ENCODE data around the gene AFP.

The AFP gene

DNA sequence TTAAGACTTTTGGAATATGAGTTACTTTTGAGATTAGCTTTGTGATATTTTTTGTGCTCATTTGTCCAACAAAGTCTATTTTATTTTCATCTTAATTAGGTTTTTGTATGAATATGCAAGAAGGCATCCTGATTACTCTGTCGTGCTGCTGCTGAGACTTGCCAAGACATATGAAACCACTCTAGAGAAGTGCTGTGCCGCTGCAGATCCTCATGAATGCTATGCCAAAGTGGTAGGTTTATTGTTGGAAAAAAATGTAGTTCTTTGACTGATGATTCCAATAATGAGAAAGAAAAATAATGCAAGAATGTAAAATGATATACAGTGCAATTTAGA lies 21.1 kb upstream of the AFP start:
- DNase-seq (ENCODE audit: low read depth in 2 of 2) = no peak

DNA sequence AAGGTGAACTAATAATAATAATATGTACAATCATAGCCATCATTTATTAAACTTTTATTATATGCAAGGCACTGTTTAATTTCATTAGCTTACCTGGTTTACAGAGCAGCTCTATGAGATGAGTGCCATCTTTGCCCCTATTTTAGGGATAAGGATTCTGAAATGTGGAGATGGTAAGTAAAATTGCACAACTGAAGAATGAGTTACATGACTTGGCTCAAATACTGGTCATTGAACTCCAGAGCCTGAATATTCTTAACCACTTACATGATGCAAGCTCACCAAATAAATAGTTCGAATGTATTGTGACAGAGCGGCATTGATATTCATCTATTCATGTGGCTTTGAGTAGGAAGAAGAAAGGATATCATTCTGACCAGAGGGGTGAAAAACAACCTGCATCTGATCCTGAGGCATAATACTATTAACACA lies 20.2 kb upstream of the AFP start:
- DNase-seq (ENCODE audit: low read depth in 2 of 2) = no peak

DNA sequence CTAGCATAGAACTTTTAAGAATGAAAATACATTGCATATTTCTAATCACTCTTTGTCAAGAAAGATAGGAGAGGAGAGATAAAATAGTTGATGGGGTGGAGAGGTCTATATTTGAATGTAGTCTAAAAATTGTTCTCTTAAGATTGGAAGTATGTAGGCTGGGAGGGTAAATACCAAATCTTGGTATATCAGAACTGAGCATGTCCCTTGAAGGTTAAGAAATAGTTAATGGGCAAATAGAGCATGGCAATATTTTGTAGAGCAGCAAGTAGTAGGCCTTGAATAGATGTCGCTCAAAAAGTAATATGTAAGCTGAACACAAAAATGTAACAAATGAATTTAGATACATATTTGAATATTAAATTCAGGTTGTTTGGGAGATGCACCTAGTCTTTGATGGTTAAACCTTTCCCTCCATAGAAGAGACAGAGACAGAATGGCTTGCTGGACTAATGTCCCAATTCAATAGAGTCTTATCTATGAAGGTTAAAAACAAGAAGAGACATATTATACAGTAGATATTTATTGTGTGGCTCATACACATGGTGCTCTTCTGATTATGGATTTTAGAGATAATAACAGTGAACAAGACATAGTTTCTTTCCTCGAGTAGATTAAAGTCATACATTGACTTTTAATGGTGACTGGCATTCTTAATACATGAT lies 19.5 kb upstream of the AFP start:
- DNase-seq (ENCODE audit: low read depth in 2 of 2) = no peak

DNA sequence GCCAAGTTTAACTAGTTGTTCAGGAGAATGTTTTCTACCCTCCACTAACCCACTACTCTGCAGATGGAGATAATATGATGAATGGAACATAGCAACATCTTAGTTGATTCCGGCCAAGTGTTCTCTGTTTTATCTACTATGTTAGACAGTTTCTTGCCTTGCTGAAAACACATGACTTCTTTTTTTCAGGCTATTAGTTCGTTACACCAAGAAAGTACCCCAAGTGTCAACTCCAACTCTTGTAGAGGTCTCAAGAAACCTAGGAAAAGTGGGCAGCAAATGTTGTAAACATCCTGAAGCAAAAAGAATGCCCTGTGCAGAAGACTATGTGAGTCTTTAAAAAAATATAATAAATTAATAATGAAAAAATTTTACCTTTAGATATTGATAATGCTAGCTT lies 18.7 kb upstream of the AFP start:
- DNase-seq (ENCODE audit: low read depth in 2 of 2) = no peak

DNA sequence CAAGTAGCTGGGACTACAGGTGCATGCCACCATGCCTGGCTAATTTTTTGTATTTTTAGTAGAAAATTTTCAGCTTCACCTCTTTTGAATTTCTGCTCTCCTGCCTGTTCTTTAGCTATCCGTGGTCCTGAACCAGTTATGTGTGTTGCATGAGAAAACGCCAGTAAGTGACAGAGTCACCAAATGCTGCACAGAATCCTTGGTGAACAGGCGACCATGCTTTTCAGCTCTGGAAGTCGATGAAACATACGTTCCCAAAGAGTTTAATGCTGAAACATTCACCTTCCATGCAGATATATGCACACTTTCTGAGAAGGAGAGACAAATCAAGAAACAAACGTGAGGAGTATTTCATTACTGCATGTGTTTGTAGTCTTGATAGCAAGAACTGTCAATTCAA lies 18.0 kb upstream of the AFP start:
- no peak for DNase-seq (ENCODE audit: low read depth in 2 of 2)

DNA sequence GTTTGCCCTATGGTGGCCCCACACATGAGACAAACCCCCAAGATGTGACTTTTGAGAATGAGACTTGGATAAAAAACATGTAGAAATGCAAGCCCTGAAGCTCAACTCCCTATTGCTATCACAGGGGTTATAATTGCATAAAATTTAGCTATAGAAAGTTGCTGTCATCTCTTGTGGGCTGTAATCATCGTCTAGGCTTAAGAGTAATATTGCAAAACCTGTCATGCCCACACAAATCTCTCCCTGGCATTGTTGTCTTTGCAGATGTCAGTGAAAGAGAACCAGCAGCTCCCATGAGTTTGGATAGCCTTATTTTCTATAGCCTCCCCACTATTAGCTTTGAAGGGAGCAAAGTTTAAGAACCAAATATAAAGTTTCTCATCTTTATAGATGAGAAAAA lies 17.3 kb upstream of the AFP start:
- DNase-seq (ENCODE audit: low read depth in 2 of 2) = no peak

DNA sequence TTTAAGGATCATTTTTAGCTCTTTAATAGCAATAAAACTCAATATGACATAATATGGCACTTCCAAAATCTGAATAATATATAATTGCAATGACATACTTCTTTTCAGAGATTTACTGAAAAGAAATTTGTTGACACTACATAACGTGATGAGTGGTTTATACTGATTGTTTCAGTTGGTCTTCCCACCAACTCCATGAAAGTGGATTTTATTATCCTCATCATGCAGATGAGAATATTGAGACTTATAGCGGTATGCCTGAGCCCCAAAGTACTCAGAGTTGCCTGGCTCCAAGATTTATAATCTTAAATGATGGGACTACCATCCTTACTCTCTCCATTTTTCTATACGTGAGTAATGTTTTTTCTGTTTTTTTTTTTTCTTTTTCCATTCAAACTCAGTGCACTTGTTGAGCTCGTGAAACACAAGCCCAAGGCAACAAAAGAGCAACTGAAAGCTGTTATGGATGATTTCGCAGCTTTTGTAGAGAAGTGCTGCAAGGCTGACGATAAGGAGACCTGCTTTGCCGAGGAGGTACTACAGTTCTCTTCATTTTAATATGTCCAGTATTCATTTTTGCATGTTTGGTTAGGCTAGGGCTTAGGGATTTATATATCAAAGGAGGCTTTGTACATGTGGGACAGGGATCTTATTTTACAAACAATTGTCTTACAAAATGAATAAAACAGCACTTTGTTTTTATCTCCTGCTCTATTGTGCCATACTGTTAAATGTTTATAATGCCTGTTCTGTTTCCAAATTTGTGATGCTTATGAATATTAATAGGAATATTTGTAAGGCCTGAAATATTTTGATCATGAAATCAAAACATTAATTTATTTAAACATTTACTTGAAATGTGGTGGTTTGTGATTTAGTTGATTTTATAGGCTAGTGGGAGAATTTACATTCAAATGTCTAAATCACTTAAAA lies 16.6 kb upstream of the AFP start:
- DNase-seq (ENCODE audit: low read depth in 2 of 2) = no peak

DNA sequence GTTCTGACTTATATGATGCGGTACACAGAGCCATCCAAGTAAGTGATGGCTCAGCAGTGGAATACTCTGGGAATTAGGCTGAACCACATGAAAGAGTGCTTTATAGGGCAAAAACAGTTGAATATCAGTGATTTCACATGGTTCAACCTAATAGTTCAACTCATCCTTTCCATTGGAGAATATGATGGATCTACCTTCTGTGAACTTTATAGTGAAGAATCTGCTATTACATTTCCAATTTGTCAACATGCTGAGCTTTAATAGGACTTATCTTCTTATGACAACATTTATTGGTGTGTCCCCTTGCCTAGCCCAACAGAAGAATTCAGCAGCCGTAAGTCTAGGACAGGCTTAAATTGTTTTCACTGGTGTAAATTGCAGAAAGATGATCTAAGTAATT lies 15.4 kb upstream of the AFP start:
- DNase-seq (ENCODE audit: low read depth in 2 of 2) = no peak

DNA sequence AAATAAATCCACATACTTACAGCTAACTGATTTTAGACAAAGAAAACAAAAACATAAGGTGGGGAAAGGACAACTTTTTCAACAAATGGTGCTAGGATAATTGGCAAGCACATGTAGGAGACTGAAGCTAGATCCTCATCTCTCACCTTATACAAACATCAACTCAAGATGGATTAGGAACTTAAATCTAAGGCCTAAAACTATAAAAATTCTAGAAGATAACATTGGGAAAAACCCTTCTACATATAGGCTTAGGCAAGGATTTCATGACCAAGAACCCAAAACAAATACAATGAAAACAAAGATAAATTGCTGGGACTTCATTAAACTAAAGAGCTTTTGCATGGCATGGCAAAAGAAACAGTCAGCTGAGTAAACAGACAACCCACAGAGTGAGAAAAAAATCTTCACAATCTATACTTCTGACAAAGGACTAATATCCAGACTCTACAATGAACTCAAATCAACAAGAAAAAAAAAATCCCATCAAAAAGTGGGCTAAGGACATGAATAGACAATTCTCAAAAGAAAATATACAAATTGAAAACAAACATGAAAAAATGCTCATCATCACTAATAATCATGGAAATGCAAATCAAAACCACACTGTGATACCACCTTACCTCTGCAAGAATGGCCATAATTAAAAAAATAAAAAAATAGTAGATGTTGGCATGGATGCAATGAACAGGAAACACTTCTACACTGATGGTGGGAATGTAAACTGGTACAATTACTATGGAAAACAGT lies 14.1 kb upstream of the AFP start:
- DNase-seq (ENCODE audit: low read depth in 2 of 2) = no peak

DNA sequence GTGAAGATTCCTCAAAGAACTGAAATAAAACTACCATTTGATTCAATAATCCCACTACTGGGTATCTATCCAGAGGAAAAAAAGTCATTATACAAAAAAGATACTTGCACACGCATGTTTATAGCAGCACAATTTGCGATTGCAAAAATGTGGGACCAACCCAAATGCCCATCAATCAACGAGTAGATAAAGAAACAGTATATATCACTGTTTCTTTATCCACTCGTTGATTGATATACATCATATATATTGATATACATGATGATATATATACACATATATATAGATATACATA lies 13.6 kb upstream of the AFP start:
- no peak for DNase-seq (ENCODE audit: low read depth in 2 of 2)

DNA sequence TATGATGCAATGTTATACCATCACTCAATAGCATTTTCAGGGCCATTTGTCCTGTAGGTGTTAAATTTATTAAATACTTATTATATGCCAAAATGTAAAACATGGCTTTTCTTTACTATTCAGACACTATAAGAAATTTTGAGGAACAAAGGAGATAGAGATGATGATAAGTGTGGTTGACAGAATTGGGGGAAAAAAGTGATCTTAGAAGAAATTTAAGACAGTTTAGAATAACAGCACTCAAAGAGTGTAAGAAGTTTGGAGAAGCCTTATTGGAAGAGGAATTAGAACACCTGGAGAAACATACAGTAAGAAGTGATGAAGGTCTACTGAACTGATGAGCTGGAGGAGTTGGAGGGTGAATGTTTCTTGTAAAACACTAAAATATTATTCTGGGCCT lies 12.8 kb upstream of the AFP start:
- DNase-seq (ENCODE audit: low read depth in 2 of 2) = no peak

DNA sequence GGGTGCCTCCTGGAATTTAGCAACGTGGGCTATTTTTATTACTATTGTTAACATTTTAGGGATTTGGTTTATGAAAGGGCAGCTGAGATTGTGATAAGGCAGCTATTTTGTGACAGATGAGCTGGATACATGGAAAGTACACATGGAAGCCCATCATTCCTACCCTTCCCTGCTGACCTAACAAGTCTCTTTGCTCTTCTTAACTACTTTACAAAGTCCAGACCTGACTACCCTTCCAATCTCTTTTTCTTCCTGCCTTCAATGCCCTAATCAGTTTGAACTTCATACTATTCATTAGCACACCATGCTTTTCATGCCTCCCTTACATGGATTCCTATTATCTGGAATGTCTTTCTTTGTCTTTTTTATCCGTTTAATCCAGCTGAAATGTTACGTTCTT lies 9.4 kb upstream of the AFP start:
- no peak for DNase-seq (ENCODE audit: low read depth in 2 of 2)

DNA sequence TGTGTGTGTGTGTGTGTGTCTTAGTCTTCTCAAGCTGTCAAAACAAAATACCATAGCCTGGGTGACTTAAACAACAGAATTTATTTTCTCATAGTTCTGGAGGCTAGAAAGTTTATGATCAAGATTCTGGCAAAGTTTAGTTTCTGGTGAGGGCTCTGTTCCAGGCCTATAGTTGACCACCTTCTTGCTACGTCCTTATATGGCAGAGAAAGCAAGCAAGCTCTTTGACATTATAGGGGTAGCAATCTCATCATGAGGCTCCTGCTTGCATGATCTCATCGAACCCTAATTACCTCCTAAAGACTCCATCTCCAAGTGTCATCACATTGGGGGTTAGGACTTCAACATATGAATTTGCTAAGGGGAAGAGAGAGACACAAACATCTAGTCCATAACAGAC lies 6.9 kb upstream of the AFP start:
- DNase-seq (ENCODE audit: low read depth in 2 of 2) = no peak

DNA sequence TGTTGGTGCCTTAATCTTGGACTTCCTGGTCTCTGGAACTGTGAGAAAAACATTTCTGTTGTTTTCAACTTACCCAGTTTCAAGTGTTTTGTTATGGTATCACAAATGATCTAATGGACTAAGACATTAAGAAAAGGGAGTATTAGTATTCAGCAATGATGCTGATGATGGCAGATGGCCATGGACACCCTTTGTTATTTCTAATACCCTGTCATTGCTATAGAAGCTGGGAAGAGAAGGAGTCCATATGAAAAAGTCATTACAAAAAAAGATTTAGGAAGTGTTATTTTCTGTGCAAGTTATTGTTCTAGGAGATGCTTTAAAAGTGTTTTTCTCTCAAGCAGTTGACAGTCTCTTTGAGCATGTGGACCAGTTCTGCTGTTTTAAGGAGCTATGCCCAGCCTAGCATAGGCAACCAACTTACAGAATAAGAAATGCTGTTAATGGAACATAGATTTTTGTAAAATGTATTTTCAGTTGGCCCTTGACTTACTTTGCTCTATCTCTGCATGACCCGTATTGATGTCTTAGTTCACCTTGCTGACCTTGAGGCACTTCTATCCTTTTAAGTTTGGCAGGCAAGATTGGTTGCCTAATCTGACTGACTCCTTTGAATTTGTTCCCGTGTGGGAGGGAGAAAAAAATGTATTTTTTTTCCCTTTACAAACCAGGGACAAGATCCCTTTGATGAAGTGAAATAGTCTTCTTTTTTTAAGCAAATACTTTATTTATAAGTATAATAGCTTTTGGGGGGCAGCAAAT lies 6.0 kb upstream of the AFP start:
- DNase-seq (ENCODE audit: low read depth in 2 of 2) = no peak

DNA sequence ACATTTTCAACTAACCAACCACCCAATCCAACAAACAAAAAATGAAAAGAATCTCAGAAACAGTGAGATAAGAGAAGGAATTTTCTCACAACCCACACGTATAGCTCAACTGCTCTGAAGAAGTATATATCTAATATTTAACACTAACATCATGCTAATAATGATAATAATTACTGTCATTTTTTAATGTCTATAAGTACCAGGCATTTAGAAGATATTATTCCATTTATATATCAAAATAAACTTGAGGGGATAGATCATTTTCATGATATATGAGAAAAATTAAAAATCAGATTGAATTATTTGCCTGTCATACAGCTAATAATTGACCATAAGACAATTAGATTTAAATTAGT lies 4.2 kb upstream of the AFP start:
- DNase-seq (ENCODE audit: low read depth in 2 of 2) = no peak

DNA sequence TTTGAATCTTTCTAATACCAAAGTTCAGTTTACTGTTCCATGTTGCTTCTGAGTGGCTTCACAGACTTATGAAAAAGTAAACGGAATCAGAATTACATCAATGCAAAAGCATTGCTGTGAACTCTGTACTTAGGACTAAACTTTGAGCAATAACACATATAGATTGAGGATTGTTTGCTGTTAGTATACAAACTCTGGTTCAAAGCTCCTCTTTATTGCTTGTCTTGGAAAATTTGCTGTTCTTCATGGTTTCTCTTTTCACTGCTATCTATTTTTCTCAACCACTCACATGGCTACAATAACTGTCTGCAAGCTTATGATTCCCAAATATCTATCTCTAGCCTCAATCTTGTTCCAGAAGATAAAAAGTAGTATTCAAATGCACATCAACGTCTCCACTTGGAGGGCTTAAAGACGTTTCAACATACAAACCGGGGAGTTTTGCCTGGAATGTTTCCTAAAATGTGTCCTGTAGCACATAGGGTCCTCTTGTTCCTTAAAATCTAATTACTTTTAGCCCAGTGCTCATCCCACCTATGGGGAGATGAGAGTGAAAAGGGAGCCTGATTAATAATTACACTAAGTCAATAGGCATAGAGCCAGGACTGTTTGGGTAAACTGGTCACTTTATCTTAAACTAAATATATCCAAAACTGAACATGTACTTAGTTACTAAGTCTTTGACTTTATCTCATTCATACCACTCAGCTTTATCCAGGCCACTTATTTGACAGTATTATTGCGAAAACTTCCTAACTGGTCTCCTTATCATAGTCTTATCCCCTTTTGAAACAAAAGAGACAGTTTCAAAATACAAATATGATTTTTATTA lies 3.6 kb upstream of the AFP start:
- DNase-seq (ENCODE audit: low read depth in 2 of 2) = no peak

DNA sequence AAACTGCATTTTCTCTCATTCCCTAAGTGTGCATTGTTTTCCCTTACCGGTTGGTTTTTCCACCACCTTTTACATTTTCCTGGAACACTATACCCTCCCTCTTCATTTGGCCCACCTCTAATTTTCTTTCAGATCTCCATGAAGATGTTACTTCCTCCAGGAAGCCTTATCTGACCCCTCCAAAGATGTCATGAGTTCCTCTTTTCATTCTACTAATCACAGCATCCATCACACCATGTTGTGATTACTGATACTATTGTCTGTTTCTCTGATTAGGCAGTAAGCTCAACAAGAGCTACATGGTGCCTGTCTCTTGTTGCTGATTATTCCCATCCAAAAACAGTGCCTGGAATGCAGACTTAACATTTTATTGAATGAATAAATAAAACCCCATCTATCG lies 2.9 kb upstream of the AFP start:
- DNase-seq (ENCODE audit: low read depth in 2 of 2) = no peak

DNA sequence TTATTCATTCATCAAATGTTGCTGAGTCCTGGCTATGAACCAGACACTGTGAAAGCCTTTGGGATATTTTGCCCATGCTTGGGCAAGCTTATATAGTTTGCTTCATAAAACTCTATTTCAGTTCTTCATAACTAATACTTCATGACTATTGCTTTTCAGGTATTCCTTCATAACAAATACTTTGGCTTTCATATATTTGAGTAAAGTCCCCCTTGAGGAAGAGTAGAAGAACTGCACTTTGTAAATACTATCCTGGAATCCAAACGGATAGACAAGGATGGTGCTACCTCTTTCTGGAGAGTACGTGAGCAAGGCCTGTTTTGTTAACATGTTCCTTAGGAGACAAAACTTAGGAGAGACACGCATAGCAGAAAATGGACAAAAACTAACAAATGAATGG lies 1.7 kb upstream of the AFP start:
- no peak for DNase-seq (ENCODE audit: low read depth in 2 of 2)

DNA sequence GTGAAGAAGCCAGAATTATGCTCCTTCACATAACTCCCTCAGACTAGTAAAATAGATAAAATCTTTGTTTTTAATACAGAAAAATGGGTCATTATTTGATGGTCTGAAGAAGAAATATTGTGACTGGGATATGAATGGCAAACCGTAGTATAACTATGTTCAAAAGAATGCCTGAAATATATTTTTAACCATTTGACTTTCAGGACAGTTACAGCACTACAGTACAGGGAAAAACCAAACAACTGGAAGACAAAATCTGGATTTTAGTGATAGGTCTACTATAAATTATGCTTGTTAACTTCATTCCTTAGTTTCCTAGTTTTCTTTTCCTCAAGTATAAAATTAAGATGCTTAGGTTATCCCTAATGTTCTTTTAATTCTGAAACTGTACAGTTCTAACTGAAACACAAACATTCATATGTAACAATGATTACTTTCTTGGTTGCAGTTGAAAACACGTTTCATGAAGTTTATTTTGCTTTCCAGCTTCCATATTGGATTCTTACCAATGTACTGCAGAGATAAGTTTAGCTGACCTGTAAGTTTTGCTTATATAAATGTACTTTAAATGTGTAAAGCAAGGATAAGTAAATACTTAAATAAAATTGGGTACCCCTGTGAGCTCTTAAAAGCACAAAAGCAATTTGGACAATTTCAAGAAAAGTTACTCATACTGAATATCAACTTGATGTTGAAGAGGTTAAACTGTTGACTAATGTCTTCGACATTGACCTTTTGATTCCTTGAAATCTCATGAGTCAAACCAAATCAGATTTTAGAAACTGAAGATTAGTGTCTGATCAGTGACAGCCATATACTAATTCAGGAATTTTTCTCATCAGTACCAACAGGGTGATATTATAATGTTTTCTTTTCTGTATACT lies 895 bp downstream of the AFP start:
- DNase-seq (ENCODE audit: low read depth in 2 of 2) = no peak

DNA sequence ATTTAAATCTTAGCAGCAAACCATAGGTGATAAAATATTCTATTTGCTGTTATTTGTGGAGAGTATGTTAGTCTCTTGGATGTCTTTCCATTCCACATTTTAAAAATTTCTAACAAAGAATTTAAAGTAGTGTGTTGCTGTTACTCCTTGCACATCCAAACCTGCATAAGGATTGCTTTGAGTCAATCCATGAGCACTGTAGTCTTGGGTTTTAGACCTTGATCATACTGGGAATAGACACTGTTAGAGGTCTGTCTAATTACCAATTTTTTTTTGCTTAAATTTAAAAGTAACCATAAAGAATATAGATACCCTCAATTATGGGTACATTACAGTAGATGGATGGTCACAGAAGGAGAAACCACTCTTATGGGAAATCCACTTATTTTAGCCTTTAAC lies 1.5 kb downstream of the AFP start:
- DNase-seq (ENCODE audit: low read depth in 2 of 2) = no peak

DNA sequence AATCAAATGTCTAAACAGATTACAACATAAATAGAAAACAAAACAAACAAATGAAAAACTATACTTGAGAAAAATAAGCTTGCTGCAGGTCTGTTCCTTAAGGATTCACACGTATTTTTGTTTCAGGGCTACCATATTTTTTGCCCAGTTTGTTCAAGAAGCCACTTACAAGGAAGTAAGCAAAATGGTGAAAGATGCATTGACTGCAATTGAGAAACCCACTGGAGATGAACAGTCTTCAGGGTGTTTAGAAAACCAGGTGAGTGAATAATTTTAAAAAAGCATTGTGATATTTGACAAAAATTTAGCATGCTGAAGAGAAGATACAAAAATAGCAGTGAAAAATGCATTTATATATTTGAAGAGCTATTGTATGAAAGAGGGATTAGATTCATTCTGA lies 2.0 kb downstream of the AFP start:
- DNase-seq (ENCODE audit: low read depth in 2 of 2) = no peak

Measured in stimulated activated CD8-positive, alpha-beta memory T cell treated with anti-CD3 and anti-CD28 coated beads, Interleukin-15, amount 100 ng/mL, for 4 hours (primary cell).